Motor neuron (in vitro differentiated cells): Measurements from ENCODE around the gene ARHGAP19. TPM values are rescaled to one million over a fixed set of nuclear protein-coding genes. Genes with fewer than 3 reads are reported as not detected.

Source experiments
- ATAC-seq, 8 experiments: fragments of 200-7000 bp; cut with Tn5 transposase; replicated peaks in 6 of 8; 2 replicates each; pipeline ENCODE4 v1.8.0; 2021; ENCODE audit warnings: mild to moderate bottlenecking in 8 of 8, moderate library complexity in 8 of 8
- H3K27ac ChIP-seq, 2 donors: fragments of 250-450 bp; sonication (Bioruptor Pico); 2 replicates each; pipeline ENCODE4 v1.9.0; 2021; ENCODE audit warnings: antibody characterized with exemption in 2 of 2, mild to moderate bottlenecking in 2 of 2, moderate library complexity in 1 of 2
- H3K4me1 ChIP-seq, 2 donors: fragments of 250-450 bp; sonication (Bioruptor Pico); replicated peaks in 1 of 2; 2 replicates each; pipeline ENCODE4 v1.6.1; 2021; ENCODE audit warnings: antibody characterized with exemption in 2 of 2, mild to moderate bottlenecking in 2 of 2, moderate library complexity in 1 of 2
- H3K4me3 ChIP-seq, 5 donors: fragments of 250-450 bp; sonication (Bioruptor Pico); 2 replicates each; pipeline ENCODE4 v1.9.0; 2021; ENCODE audit warnings: antibody characterized with exemption in 5 of 5, mild to moderate bottlenecking in 5 of 5, moderate library complexity in 4 of 5
- whole genome bisulfite sequencing, 10 experiments: fragments of 450-650 bp; shearing (Covaris generic); methylation state at CpG; one replicate each; pipeline ENCODE4 v1.0.0; 2022; 5-methylcytosine and 5-hydroxymethylcytosine counted together
- in situ Hi-C, 9 experiments: fragments of 400-800 bp; cut with MboI; loops; one replicate each; pipeline ENCODE4 v1.15.0; 2021; ENCODE audit warnings: low sequenced_read_pairs in 9 of 9, low pct_unique_long_range_greater_than_20kb in 2 of 9; ENCODE audit not compliant: unreplicated experiment in 9 of 9
- total RNA-seq, 8 experiments: library from RNA; unstranded; fragments of 300-600 nt; gene quantifications; 2 replicates each; pipeline versions ENCODE4 v1.2.3 to v1.2.4, GENCODE V29; 2022

Gene ARHGAP19
- total RNA-seq, 8 experiments from 2014 or later: 2.4 to 18.0 (median 11.9) TPM

DNA sequence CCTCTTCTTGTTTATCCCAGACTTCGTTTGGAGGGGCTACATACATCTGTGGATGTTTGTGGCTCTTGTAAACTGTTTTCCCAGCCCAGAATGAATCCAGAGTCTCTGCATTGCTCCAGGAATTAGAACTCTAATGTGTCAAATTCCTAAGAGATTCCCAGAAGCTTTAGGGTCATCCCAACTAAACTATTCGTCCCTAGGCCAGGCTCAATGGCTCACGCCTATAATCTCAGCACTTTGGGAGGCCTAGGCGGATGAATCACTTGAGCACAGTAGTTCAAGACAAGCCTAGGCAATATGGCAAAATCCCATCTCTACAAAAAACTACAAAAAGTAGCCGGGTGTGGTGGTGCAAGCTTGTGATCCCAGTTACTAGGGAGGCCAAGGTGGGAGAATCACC is 28.5 kb downstream of the ARHGAP19 start:
- H3K27ac ChIP-seq: no peak overlapping the region
- no peak overlapping the region for H3K4me3 ChIP-seq
- peaks cover 0 to 3% of the 10 kb centered on the region in 2 donors for H3K4me1 ChIP-seq
- in situ Hi-C loops: no loop called here
- no peak for ATAC-seq
- 50 to 100% (median 91%) methylated on average over 1 to 5 of the region's 5 CpGs; no CpG with 5 or more reads in 3 of the 10 experiments for WGBS, 10 experiments

- no peak for ATAC-seq
- in situ Hi-C loops: no loop called here
- WGBS, 10 experiments: 50 to 100% (median 83%) methylated on average over 1 of the region's 1 CpG; no CpG with 5 or more reads in 3 of the 10 experiments
Measured at GRCh38 chr10:97261656-97262055, 30.8 kb downstream of the ARHGAP19 start.

GRCh38 chr10:97261183-97261582 is 31.3 kb downstream of the ARHGAP19 start:
- in situ Hi-C loops: no loop called here
- H3K4me3 ChIP-seq: no peak overlapping the region
- H3K27ac ChIP-seq: no peak overlapping the region
- no peaks in the 10 kb centered on the region for H3K4me1 ChIP-seq
- no peak for ATAC-seq
- 34 to 100% (median 91%) methylated on average over 1 to 2 of the region's 2 CpGs; no CpG with 5 or more reads in 1 of the 10 experiments for WGBS, 10 experiments

More at GRCh38 chr10:97261656-97262055, 30.8 kb downstream of the ARHGAP19 start:
- H3K4me1 ChIP-seq: no peaks in the 10 kb centered on the region
- no peak overlapping the region for H3K4me3 ChIP-seq
- no peak overlapping the region for H3K27ac ChIP-seq

- Histone ChIP-seq H3K27ac (no peak overlapping the region), H3K4me3 (no peak overlapping the region), H3K4me1 (no peaks in the 10 kb centered on the region)
- 83 to 100% (median 90%) methylated on average over 1 of the region's 1 CpG; no CpG with 5 or more reads in 5 of the 10 experiments for WGBS, 10 experiments
- in situ Hi-C loops: no loop called here
- ATAC-seq: no peak
Measured at GRCh38 chr10:97259119-97259518, 33.3 kb downstream of the ARHGAP19 start.

DNA sequence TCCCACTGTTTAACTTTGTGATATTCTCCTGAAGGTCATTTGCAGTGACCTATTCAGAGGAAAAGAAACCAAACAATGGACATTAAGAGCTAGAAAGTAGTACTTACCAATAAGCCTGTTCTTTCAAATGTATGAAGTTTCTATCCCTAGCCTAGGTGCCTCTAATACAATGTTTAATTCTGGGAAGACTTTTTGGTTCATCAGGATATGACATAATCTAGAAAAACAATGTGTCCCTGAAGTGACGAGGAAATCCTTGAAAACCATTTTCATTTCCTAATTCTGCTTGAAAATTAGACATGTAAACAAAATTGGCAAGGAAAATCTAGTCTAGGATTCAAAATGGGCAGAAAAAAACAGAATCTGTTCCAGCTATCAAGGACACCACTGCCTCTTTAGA is 36.1 kb downstream of the ARHGAP19 start:
- in situ Hi-C loops: no loop called here
- Histone ChIP-seq H3K4me1 (no peaks in the 10 kb centered on the region), H3K4me3 (no peak overlapping the region), H3K27ac (no peak overlapping the region)
- no peak for ATAC-seq
- WGBS, 10 experiments: 50 to 100% (median 95%) methylated on average over 1 of the region's 1 CpG; no CpG with 5 or more reads in 2 of the 10 experiments

GRCh38 chr10:97255512-97256293 is 36.7 kb downstream of the ARHGAP19 start:
- in situ Hi-C loops: no loop called here
- Histone ChIP-seq H3K27ac (no peak overlapping the region), H3K4me3 (no peak overlapping the region), H3K4me1 (no peaks in the 10 kb centered on the region)
- 20 to 100% (median 81%) methylated on average over 1 to 4 of the region's 5 CpGs for WGBS, 10 experiments
- no peak for ATAC-seq

GRCh38 chr10:97254694-97255093 is 37.7 kb downstream of the ARHGAP19 start:
- no peak overlapping the region for H3K4me3 ChIP-seq
- no peak overlapping the region for H3K27ac ChIP-seq
- no peaks in the 10 kb centered on the region for H3K4me1 ChIP-seq
- 93 to 100% (median 100%) methylated on average over 1 to 3 of the region's 3 CpGs; no CpG with 5 or more reads in 1 of the 10 experiments for WGBS, 10 experiments
- no peak for ATAC-seq
- in situ Hi-C loops: no loop called here

DNA sequence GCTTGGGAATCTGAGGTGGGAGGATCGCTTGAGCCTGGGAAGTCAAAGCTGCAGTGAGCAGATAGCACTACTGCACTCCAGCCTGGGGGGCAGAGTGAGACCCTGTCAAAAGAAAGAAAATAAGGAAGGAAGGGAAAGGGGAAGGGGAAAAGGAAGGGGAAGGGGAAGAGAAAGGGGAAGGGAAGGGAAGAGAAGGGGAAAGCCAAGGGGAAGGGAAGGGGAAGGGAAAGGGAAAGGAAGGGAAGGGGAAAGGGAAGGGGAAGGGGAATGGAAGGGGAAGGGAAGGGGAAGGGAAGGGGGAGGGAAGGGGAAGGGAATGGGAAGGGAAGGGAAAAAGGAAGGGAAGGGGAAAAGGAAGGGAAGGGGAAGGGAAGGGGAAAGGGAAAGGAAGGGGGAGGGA is 41.5 kb downstream of the ARHGAP19 start:
- H3K27ac ChIP-seq: no peak overlapping the region
- in situ Hi-C loops: no loop called here
- no peak for ATAC-seq
- 100% methylated on average over 1 of the region's 1 CpG; no CpG with 5 or more reads in 8 of the 10 experiments for WGBS, 10 experiments
- H3K4me3 ChIP-seq: no peak overlapping the region
- no peaks in the 10 kb centered on the region for H3K4me1 ChIP-seq

GRCh38 chr10:97243836-97244235 is 48.6 kb downstream of the ARHGAP19 start:
- no peak overlapping the region for H3K27ac ChIP-seq
- 83 to 100% (median 90%) methylated on average over 1 to 5 of the region's 5 CpGs; no CpG with 5 or more reads in 2 of the 10 experiments for WGBS, 10 experiments
- no peaks in the 10 kb centered on the region for H3K4me1 ChIP-seq
- ATAC-seq: no peak
- in situ Hi-C loops: loop anchor here in 2 of 9 experiments (25.0 kb wide), 2 partner anchors 832 to 857 kb away; no protein-coding TSS in a partner anchor
- no peak overlapping the region for H3K4me3 ChIP-seq

- no peak overlapping the region for H3K4me3 ChIP-seq
- no peaks in the 10 kb centered on the region for H3K4me1 ChIP-seq
- no peak overlapping the region for H3K27ac ChIP-seq
- no peak for ATAC-seq
- WGBS, 10 experiments: 80 to 100% (median 100%) methylated on average over 1 to 5 of the region's 5 CpGs; no CpG with 5 or more reads in 2 of the 10 experiments
- in situ Hi-C loops: loop anchor here in 2 of 9 experiments (25.0 kb wide), 2 partner anchors 827 to 852 kb away; no protein-coding TSS in a partner anchor
Measured at GRCh38 chr10:97238855-97239254, 53.6 kb downstream of the ARHGAP19 start.

DNA sequence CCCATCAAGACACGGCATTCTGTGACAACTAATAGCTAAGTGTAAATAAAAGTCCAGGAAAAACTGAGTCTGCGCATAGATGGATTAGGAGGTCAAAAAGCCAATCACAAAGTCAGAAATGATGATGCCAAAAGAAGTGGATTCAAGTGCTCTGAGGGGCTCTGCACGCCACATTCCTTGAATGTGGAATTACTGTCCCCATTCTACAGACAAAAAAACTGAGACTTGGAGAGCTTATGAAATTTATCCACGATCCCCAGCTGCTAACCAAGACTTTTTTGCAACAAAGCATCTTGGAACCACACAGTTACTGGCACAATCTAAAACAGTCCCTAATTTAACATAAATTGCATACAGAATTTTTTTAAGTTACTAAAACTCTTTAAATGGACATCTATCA is 57.1 kb downstream of the ARHGAP19 start:
- Histone ChIP-seq H3K4me1 (no peaks in the 10 kb centered on the region), H3K27ac (no peak overlapping the region), H3K4me3 (no peak overlapping the region)
- 92 to 100% (median 98%) methylated on average over 1 to 4 of the region's 4 CpGs; no CpG with 5 or more reads in 2 of the 10 experiments for WGBS, 10 experiments
- ATAC-seq: no peak
- in situ Hi-C loops: loop anchor here in 2 of 9 experiments (25.0 kb wide), 2 partner anchors 823 to 848 kb away; no protein-coding TSS in a partner anchor

DNA sequence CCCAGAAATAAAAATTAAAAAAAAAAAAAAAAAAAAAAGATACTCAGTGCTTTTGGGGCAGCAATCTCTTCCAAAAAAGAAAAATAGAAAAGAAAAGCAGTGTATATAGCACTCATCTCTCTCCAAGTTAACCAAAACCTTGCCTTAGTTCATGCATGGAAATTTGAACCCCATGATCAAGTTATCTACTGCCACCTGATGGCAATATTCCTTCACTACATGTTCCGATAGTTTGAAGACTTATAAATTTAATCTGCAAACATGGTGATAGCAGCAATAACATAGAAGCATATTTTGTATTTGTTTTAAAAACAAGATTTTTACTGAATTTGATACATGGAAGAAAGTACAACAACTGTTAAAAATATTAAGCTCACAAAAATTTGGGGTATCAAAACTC is 58.0 kb downstream of the ARHGAP19 start:
- H3K27ac ChIP-seq: no peak overlapping the region
- no peaks in the 10 kb centered on the region for H3K4me1 ChIP-seq
- H3K4me3 ChIP-seq: no peak overlapping the region
- WGBS, 10 experiments: 33 to 100% (median 79%) methylated on average over 1 of the region's 1 CpG; no CpG with 5 or more reads in 2 of the 10 experiments
- in situ Hi-C loops: loop anchor here in 2 of 9 experiments (25.0 kb wide), 2 partner anchors 822 to 847 kb away; no protein-coding TSS in a partner anchor
- peak in 3 of 8 experiments; percentile 15 to 46 (median 43) for ATAC-seq

DNA sequence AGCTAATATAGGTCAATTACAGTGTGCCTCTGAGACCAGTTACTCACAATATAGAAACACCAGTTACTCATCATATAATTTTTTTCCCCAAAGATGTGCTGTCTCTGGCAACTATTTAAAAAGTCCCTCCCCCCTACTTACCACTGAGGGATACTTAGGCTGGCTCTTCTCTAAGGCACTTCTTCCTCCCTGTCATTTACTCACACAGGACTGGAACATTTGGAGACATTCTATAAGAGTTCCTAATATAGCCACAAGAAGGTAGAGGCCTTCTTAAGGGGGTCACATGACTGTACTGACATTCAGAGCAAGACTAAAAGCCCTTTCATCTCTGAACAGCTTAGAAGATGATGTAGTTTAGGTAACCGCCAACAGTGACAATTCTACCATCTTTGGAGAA is 62.3 kb downstream of the ARHGAP19 start:
- WGBS, 10 experiments: 83 to 100% (median 100%) methylated on average over 1 of the region's 1 CpG; no CpG with 5 or more reads in 3 of the 10 experiments

More for the DNA sequence above, 62.3 kb downstream of the ARHGAP19 start:
- ATAC-seq: peak in 1 of 8 experiments; percentile 31
- no peaks in the 10 kb centered on the region for H3K4me1 ChIP-seq
- no peak overlapping the region for H3K27ac ChIP-seq
- no peak overlapping the region for H3K4me3 ChIP-seq
- in situ Hi-C loops: loop anchor here in 2 of 9 experiments (25.0 kb wide), 2 partner anchors 818 to 843 kb away; no protein-coding TSS in a partner anchor
